Thymus (tissue), 2 donors: Measurements from ENCODE around the gene ZNF273. TPM values are rescaled to one million over a fixed set of nuclear protein-coding genes. Genes with fewer than 3 reads are reported as not detected.

ENCODE experiments used
- polyA plus RNA-seq: library from polyadenylated mRNA; stranded (reverse); fragments of 200-250 nt; gene quantifications from one replicate; pipeline ENCODE4 v1.2.3, GENCODE V29; 2013
- total RNA-seq: library from RNA; stranded (reverse); fragments of 120-200 nt; gene quantifications from one replicate; pipeline ENCODE4 v1.2.4, GENCODE V29; 2013
- donor health status: healthy.

ZNF273 gene
- total and polyA plus RNA-seq, 2 donors: 6.6 to 8.2 TPM

Other genes starting within 250 kb of the ZNF273 start
- 13.5 TPM for gene ZNF107, start 237.1 kb upstream of the ZNF273 start, total RNA-seq
- 8.9 TPM for gene ZNF107, start 237.1 kb upstream of the ZNF273 start, polyA plus RNA-seq
- gene ZNF138, start 108.8 kb upstream of the ZNF273 start, total RNA-seq: 13.2 TPM
- 11.4 TPM for gene ZNF138, start 108.8 kb upstream of the ZNF273 start, polyA plus RNA-seq
- gene ZNF117, start 87.8 kb downstream of the ZNF273 start, total RNA-seq: 7.6 TPM
- gene ZNF117, start 87.8 kb downstream of the ZNF273 start, polyA plus RNA-seq: 14.6 TPM
- 10.7 TPM for gene ERV3-1, start 103.4 kb downstream of the ZNF273 start, total RNA-seq
- 7.7 TPM for gene ERV3-1, start 103.4 kb downstream of the ZNF273 start, polyA plus RNA-seq